NOMO-1 treated with DMSO at 0.1 percent for 48 hours (cell line): Measurements from ENCODE around the gene TMEM252.

Experiments
- DNase-seq: peaks from one replicate; lab custom pipeline; 2025; ENCODE audit not compliant: unreplicated experiment; lab: John Stamatoyannopoulos, UW

The TMEM252 gene

DNA sequence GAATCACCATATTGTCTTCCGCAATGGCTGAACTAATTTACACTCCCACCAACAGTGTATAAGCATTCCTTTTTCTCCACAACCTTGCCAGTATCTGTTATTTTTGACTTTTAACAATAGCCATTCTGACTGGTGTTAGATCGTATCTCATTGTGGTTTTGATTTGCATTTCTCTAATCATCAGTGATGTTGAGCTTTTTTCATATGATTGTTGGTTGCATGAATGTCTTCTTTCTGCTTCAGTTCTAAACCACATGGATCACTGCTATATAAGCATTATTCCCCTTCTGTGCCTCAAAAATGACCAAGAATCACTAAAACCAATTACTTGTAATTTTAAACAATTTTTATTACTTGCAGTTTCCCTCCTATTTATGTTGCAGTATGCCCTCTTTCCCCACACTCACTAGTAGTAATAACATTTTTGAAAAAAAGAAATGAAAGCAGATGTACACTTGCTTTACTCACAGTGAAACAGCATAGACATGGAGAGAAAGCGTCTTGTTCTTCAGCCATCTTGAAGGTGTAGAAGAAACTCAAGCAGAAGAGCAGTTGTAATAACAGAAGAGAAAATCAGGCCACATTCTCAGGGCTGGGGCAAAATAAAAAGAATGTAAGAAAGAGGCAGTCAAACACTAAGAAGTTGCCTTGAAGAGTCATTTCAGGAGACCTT, 4.5 kb upstream of the TMEM252 start:
- no peak for DNase-seq

DNA sequence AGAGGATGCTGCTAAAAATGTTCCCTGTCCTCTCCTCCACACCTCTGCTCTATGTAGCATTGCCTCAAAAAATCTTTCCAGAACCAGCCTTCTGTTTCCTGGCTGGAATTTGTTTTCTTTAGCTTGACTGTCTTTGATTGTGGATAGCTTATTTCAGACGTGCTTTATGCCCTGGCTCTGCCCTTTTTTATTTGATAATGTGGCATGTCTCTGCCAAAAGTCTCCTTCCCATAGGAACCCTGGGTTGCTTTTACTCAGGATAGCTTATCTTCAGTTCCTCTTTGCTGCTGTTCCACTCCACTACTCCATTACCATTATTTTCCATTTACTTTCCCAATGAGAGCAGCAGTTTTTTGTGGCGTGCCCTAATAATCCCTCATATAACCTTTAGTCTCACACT, 885 bp upstream of the TMEM252 start:
- no peak for DNase-seq

DNA sequence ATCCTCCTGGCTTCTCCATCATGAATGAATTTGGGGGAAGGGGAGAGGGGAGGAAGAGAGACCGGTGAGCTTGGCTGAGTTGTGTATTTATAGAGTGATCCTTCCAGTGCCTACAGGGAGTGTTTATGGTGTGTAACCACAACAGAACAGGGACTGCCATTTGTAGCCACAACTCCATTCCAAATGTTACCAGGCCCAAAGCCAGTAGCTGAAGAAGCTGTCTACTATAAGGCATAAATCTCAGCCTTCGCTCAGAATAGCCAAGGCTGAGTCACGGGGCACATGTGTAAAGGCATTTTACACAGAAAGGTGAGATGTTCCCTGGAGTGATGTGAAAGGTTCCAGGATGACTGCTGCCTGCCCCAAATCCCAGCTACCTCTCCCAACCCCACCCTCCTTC, 2.5 kb downstream of the TMEM252 start:
- DNase-seq: no peak

DNA sequence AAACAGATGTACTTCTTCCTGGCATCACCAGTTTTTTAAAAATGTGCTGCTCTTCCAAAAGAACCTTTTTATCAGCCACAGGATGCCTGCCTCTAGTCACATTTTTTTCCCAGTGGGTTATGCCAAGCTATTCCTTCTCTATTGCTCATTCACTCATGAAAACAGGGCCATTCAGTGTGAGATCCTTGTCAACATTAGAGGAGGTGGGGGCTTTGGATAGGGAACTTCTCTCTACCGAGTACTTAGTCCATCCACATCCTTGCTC, 3.1 kb downstream of the TMEM252 start:
- DNase-seq: no peak

DNA sequence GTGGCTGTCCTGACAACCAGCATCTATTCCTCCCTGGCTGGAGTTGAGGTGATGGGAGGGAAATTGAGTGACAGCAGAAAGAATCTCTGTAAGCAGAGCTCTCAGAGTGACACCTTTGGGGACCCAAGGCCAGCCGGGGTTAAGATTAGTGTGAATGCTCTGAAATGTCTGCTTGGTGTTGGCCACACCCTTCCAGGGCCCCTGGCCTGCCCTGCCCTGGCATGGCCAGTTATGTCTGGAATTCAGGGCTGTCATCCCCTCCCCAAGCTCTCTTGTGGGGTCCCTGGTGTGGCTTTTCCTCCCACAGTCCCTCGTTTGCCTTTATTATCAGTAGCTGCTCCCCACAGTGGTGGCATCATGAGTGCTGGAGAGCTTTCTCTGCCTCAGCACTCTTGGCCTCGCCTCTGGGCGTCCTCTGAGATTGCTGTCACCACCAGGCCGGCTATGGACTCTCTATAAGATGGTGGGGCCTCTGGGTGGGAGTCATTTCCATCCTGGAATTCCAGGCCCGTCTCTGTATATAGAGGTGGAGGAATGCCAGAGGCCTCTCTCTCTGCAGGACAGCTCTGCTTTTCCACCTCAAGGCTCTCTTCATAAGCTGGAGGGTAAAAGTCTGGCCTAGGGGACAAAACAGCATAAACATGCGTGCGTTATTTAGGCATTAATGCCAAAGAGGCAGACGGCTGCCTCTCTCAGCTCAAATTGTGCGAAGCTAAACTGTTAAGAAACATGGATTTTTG, 3.6 kb downstream of the TMEM252 start:
- no peak for DNase-seq

DNA sequence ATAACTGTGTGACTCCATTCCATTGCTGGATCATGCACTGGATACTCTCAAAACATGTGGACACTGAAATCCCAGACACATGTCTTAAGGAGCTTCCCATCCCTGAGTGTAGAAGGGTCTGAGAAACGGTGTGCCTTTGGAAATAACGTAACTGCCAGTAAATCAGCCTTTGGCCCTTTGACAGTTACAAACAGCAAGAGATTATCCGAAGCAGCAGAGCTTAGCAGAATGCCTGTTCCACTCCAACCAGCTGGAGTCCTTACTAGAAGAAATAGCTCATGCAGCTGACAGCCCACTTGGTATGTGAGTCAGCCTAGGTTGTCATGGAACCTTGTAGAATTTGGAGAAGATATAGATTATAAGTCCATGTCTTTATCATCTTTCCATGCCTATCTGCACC, 7.0 kb downstream of the TMEM252 start:
- no peak for DNase-seq

DNA sequence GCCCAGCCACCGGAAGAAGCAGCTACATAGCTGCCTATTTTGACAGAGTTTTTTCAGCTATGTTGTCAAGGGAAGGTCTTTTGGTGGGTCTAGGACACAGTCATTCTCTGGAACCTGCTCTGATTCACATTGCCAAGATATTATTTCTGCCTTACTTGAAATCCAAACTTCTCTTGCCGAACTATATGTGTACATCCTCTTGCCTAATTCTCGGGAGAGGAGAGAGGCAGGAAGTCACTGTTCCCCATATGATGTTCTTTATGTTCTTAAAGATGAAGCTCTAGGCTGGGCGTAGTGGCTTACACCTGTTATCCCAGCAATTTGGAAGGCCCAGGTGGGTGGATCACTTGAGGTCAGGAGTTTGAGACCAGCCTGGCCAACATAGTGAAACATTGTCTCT, 8.6 kb downstream of the TMEM252 start:
- DNase-seq: no peak

DNA sequence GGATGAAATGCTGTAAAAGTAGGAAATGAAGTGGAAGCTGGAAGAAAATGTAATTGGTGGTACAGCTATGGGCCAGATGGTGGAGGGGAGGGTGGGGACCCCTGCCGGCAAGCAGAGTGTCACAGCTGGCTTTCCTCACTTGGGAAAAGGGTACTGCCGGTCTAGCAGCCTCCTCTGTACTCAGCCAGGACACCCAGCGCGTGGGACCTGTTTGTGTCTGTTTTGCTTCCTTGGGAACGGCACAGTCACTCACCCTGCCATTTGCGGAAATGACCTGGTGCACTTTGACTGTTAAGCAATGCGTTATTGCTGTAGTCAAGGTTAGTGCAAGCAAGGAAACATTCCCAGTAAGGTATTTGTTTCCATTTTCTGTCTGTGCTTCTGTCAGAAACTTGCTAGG, 10.1 kb downstream of the TMEM252 start:
- DNase-seq: no peak

DNA sequence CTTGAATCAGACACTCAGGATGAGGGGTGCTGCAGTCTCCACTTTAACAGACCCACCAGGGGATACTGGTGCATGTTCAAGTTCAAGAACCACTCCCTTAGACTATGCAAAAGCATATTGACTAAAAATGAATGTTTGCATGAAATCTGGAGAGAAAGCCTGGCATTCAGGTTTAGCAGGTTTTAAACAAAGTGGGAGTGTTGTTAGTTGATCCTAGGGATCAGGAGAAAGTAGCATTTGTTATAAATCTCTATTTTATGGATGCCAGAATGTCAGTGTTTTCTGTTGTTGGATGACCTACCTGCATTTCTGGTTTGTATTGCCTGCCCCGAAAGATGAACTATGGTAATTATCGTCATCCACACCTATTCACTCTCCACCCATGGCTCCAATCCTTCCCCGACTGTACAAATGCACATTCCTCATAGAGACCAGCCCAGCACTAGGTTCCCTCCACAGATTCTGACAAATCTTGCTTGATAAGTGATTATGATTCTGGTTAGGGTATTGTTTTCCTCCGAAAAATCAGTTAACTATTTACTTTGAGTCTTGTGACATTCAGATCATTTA, 17.2 kb downstream of the TMEM252 start:
- DNase-seq: no peak

DNA sequence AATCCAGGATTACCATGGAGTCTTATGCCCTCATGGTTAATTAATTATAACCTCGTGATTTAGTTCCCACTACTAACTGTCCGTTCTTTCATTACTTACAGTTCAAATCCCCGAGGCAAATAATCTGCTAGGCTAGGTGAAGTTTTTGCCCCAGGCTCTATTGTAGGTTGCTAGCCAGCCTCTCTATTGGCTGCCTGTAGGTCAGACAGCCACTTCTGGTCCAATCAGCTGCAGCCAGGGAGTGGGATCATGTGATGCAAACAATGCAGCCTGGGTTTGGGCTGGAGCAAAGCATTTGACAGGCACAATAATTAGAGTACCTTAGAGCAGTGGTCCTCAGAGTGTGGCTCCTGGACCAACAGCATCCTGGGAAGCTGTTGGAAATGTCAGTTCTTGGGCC, 17.7 kb downstream of the TMEM252 start:
- DNase-seq: no peak

DNA sequence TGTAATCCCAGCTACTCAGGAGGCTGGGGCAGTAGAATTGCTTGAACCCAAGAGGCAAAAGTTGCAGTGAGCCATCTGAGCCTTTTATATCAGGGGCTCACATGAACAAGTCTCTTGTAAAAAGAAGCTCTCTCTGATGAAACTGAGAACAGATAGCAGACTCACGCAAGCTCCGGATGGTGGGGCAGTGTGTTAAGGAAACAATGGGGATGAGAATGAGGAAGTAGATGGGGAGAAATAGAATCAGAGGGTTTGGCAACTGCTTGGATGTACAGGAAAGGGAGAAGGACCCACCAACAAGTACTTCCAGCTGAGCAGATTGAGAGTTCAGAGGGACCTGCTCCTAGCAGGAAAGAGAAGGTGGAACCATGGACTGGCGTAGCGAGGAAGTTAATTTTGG, 18.6 kb downstream of the TMEM252 start:
- DNase-seq: peak; percentile 66

DNA sequence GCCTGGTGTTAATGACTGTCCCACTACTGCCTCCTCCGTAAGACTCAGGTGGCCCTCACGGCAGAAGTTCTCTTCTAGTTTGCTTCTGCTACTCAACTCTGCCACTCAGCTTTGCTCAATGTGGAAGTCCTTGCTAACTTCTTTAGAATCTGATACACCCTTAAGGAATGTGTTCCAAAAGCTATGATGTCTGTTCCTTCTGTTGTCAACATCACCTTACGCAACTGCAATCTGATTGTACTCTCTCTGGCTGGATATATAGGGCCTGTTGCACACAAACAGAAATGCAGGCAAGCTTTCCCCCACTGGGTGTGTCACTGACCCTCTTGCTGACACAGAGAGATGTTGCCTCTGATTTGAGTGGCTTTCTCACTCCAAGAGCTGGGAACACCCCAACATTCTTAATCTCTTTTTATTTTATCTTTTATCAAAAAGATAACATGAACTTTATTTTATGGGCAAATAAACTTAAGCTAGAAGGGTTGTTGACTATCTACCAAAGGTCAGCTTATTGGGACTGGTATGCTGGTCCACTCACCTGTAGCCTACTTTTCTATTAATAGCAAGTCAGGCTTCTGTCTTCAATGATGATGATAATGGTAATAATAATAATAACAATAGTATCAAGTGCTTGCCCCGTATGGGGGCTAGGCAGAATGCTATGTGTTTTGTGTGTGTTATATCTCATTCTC, 25.2 kb downstream of the TMEM252 start:
- DNase-seq: no peak

DNA sequence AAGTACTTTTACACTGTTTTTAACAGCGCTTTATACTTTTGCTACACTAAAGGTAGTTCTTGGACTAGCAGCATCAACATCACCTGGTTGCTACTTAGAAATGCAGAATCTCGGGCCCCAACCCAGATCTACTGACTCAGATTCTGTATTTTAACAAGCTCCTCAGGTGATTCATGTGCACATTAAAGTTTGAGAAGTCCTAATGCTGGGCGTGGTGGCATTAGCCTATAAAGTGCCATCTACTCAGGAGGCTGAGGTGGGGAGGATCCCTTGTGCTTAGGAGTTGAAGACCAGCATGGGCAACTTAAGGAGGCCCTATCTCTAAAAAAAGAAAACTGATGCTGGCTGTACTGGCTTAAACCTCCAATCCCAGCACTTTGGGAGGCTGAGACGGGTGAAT, 26.7 kb downstream of the TMEM252 start:
- no peak for DNase-seq

DNA sequence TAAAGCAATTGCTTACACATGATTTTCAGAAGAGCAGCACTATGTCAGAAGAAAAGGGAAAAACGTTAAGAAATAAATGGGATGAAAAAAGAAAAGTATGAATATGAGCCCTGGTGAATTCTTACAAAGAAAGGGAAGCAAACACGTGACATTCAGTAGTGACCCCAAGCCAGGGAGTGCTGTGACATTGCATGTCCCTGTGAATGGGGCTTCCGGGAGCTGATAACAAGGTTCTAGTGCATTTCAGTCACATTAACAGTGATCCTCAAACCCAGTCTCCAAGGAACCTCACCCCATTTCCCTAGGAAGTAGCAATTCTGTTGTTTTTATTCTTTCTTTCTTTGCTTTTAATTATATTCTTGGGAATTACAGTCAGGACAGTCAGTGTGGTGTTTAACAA, 27.3 kb downstream of the TMEM252 start:
- DNase-seq: no peak

DNA sequence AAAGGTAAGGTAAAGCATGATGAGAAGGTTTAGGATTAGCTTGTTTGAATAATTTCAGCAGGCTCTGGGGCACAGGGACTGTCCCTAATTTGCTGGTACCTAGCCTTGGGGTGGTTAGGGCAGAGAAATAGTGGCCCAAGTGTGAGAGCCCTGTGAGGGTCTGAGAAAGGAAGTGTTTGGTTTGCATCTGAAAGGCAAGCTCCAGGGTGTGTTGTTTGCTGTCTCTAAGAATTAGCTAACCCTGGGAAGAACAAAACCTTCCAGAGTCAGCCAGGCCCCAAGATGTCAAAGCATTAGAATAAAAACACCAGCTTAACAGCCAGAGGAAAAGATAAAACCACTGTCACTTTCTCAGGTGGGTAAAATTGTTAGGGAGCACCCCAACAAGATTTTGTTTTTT, 31.0 kb downstream of the TMEM252 start:
- no peak for DNase-seq

DNA sequence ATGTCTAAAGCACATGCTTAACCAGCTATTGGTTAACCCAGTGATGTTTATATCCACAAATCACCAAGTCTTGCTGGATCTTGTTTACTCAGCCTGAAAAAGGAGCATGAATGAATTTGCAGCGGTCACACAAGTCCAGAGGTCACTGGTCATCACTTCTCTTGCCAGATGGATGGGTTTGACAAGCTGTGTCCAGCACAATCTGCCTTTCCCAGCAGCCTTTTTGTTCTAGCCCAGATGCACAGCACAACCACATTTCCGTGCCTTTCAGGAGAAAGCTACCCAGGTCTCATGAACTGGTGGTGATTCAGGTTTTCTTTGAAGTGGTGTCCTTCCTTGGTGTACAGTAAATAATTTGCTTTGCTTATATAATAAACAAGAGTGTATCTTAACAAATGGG, 32.1 kb downstream of the TMEM252 start:
- DNase-seq: no peak

DNA sequence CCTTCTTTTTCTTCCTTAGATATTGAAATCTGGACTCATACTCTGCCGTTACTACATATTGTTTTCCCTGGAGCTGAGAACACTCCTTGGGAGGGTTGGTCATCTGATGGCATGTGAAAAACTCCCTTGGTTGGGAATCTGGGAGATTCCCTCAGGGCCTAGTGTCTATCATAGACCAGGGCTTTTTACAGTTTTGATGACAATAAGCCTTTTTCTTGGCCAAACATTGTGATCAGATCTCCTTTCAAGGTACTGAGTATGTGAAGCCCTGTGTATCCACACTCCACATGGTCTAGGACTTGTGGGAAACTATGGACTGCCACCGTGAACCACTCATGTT, 32.9 kb downstream of the TMEM252 start:
- DNase-seq: no peak

DNA sequence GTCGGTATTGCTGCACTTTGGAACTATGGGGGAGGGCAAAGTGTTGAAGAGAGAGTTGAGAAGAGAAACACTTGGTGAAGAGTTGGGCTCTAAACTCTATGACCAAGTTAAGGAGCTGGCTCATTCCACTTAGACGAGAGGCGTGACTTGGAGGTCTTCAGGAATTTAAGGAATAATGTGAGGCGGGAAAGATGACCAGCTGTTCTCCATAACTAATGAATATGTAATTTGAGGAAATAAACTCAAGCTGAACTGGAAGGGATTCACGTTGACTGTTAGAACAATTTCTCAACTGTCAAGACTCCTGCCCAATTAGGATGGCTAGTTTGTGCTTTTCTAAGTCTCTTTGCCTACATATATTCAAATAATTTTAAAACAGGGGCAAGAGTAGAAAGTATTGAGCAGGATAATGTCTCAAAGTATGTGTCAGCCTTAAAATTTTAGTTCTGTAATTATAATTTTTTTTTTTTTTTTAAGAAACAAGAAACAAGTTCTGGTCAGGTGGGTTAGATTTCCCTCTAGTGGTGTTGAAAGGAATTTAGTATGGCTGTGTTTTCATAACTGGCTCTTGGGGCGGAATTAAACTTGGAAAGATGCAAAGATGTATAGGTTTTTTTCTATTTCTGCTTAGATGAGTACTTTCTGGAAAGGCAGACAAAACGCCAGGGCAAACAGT, 33.4 kb downstream of the TMEM252 start:
- DNase-seq: peak; percentile 10

DNA sequence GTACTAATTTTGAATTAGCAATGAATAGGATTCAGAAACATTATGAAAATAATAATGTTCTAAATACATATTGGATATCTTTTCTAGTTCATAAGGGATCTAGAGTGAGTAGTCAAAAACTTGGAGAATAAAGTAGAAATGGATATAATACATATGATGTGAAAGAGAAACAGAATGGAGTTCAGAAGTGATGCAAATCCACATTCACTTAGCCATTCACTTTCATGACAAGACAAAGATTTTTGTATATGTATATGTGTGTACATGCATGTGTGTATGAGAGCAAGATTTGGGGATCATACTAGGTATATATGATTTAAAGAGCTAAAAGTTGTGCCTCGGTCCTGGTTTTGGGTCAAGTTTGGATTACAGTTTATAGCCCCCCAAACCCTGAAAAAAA, 34.1 kb downstream of the TMEM252 start:
- no peak for DNase-seq

DNA sequence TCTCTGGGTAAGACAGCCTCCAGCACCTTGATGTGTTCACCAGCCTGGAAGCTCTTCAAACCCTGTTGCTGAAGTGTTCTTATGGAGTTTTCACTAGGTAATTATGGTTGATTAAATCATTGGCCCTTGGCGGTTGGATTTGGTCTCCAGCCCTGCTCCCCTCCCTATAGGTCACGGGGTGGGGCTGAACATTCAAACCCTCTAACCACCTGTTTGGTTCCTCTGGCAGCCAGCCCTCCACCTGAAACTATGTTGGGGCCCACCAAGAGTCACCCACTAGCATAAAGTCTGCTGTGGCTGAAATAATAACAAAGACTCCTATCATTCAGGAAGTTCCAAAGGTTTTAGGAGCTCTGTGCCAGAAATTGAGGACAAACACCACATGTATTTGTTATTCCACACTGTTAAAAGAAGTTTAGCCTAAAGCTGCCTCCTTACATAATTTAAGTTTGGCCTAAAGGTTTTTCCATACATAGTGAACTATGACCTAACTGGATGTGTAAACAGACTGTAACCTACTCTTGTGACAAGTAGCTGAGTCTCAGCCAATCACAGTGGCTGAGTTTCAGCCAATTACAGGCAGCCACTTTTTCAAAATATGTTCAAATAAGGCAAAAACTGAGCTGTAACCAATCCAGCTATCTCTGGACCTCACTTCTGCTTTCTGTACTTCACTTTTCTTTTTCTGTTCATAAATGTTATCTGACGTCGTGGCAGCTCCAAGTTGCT, 34.8 kb downstream of the TMEM252 start:
- peak; percentile 48 for DNase-seq

DNA sequence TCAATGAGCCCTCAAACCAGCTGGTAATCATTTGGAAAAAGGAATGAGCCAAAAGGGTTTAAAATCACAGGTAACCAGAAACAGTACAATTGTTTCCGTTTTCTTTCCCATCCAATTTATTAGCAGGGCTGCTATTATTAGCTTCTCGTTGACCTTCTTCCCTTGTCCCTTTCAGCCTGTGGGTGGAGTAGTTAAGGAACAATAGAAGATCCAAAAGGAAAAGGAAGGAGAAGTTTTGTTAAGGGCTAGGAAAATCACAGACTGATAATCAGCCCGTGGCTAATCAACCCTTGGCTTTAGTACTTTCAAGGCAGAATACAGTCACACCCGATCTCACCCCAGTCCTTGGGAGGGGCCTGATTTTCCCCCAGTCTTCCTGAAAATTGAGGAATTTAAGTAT, 38.4 kb downstream of the TMEM252 start:
- no peak for DNase-seq
